GM21526 (cell line): ENCODE results near the gene TCEA3.

Experiments
- ATAC-seq: cut with Tn5 transposase; IDR thresholded peaks from one replicate; pipeline ENCODE4 v1.9.1; 2021; ENCODE audit warnings: moderate library complexity; ENCODE audit not compliant: unreplicated experiment, low FRiP score

The TCEA3 gene

GRCh38 chr1:23448846-23449245, 24.3 kb upstream of the TCEA3 start:
- no peak for ATAC-seq

GRCh38 chr1:23446661-23447310, 22.2 kb upstream of the TCEA3 start:
- no peak for ATAC-seq

DNA sequence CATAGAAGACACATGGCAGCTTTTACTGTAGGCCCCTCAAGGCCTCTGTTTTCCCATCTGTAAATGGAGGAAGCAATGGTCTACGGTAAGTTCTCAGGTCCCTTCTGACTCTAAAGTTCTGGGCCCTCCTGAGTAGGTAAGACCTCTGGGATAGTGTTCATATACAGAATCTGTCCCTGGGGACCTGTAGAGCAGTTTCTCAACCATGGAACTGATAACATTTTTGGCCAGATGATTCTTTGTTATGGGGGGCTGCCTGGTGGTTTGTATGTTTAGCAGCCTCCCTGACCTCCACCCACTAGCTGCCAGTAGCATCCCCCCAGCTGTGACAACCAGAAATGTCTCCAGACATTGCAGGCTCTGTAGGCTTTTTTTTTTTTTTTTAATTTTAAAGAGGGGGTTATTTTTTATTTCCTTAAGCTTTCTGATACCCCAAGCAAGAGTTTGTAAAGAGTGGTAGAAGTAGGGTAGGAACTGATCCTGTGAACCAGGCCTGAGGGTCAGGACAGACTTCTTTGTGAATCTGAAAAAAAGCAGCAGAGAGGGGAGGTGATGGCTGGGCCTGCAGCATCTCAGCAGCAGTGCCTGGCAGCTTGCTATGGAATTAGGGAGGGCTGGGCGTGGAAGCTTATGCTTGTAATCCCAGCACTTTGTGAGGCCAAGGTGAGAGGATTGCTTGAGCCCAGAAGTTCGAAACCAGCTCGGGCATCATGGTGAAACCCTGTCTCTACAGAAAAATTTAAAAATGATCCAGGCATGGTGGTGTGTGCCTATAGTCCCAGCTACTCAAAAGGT, 20.2 kb upstream of the TCEA3 start:
- ATAC-seq = no peak

DNA sequence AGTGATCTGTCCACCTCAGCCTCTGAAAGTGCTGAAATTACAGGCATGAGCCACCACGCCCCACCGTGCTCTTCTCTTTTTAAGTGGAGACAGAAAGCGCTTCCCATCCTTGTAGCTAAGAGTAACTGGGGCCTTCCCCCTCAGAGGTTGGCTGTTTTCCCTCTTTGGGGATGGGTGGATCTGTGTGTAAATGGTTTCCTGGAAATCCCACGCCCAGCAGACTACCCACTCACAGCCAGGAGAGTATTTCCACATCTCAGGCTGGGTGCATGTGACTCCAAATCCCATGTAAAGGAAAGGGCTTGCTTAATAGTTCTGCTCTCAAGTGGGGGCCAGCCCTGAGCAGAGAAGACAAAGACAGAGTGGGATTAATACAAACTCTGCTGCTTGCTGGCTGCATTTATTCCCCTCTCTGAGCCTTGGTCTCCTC, 19.6 kb upstream of the TCEA3 start:
- no peak for ATAC-seq

- ATAC-seq = no peak
Observed at GRCh38 chr1:23442751-23443150, 18.2 kb upstream of the TCEA3 start.

DNA sequence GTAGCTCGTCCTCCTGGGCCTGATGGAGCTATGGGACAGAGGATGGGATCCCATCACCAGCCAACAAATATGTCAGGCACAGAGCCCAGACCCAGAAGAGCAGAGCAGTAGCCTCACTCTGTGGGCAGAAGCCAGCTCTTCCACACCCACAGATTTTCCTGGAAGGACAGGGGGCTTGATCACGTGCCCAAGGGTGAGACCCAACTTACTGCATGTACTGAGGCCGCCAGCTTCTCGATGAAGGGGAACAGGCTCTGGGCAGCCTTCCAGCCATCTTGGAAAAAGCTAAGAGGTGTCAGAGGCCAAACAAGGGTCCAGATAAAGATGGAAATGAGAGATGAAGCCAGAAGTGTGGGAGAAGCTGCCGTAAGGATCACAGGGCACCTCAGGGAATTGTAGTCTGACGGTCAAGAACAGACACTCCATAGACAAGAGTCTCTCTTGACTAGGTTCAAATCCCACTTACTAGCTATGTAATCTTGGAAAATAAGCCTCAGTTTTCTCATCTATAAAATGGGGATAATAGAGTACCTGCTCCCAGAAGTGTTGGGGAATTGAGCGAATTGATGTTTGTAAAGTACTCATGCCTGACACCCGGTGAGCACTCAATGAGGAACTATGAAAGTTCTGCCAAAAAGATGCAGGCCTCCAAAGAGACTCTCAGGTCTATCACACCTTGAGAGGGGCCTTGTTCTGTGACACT, 17.0 kb upstream of the TCEA3 start:
- ATAC-seq = no peak

DNA sequence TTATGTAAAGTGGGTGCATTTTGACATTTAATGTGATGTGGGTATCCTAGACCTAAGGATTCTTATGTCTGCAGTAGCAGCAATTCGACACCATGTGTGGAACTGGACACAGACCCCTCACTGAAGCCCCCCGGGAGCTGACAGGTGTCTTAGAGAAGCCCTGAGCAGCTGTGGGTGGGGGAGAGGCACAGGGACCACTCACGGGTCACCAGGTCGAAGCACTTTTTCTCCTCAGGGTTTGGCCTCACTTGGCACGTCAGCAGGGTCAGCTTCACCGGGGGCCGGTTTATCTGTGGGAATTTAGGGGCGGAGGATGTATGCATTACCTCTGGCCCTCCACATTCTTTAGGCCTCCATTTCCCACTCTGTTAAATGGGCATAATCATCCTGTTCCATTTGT, 14.0 kb upstream of the TCEA3 start:
- ATAC-seq = no peak

GRCh38 chr1:23437355-23437664, 12.8 kb upstream of the TCEA3 start:
- no peak for ATAC-seq

- ATAC-seq = no peak
Observed at GRCh38 chr1:23436520-23437354, 12.2 kb upstream of the TCEA3 start.

GRCh38 chr1:23434260-23434775, 9.8 kb upstream of the TCEA3 start:
- ATAC-seq = no peak

- ATAC-seq = no peak
Observed at GRCh38 chr1:23433122-23433521, 8.6 kb upstream of the TCEA3 start.

GRCh38 chr1:23431431-23431830, 6.9 kb upstream of the TCEA3 start:
- ATAC-seq = no peak

DNA sequence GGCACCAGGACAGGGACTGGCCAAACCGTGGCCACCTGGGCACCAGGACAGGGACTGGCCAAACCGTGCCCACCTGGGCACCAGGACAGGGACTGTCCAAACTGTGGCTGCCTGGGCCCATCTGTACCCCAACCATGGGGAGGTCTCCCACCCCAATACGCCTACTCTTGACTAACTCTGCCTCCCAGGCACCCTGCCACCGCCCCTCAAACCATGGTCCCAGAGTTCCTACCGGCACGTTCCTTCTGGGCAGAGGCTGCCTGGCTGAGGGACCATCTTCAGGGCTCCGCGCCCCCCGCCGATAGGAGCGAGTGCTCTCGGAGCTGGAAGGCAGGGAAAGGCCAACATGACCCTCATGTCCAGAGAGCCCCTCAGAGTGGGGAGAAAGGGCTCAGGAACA, 6.3 kb upstream of the TCEA3 start:
- ATAC-seq = no peak

DNA sequence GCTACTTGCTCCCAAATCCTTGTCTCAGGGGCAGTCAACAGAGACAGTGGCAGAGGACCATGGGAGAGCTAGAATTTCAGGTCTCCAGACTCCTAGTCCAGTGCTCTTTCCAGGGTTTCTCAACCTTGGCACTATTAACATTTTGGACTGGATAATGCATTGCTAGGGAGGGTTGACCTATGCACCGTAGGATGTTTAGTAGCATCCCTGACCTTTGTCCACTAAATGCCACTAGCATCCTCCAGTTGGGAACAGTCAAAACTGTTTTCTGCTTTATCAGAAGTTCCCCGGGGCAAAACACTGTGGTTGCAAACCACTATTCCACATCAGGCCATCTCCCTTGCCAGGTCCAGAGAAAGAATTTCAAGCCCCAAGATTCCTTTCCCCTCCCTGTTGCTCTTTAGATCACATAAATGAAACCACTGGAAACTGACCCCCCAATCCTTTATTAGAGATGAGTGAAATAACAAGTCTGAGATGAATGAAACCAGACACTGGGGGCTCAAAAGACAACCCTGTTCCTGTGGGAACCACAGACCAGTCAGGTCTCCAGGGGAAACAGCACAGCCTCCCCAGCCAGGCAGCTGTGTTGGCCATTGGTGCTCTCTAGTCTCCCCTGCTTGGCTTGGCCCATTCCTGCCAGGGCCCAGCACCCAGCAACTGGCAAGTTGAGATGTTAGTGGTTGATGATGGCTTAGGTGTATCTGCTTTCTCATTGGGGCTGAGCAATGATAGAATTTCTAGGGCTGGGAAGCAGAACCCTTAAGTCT, 3.8 kb upstream of the TCEA3 start:
- ATAC-seq = no peak

GRCh38 chr1:23427550-23427949, 3.0 kb upstream of the TCEA3 start:
- ATAC-seq = no peak

- ATAC-seq = no peak
Observed at GRCh38 chr1:23426828-23427227, 2.3 kb upstream of the TCEA3 start.

GRCh38 chr1:23425193-23425494, 596 bp upstream of the TCEA3 start:
- no peak for ATAC-seq

DNA sequence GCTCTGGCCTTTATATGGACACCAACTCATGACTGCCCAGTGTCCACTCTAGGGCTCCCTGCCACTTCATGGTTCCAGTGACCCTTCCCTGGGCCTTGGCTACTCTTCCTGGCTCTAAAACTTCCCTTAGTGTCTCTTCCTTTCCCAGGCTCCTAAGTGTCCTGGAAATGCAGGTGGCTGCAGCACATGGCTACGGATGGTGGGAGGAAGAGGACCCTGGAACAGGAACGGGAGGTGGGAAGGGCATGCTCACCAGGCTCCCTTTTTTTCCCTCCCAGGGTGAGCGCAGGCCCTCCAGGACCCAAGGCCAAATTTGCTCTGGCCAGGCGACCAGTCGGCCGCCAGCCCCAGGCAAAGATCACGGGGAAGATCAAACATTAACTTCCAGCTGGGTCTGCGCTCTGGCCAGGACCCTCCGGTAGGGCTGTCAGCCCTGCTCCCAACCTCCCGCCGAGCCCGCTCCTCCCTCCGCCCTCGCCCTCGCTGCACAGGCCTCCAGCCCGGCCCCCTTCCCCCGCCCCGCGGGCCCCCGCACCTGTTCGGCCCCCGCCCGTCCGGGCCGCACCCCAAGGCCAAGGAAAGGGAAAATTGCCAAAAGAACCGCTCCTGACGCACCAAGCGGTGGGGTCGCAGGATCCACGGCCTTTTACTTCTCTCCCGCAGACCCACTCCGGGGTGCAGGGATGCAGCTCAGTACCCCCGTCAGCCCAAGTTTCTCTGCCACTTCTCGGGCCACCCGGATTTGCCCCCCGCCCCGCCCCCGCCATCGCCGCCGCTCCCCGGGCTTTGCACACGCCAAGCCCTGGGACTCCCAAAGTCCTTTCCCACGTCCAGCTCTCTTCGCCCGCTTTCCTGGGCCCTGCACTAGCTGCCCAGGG, 894 bp downstream of the TCEA3 start:
- no peak for ATAC-seq

DNA sequence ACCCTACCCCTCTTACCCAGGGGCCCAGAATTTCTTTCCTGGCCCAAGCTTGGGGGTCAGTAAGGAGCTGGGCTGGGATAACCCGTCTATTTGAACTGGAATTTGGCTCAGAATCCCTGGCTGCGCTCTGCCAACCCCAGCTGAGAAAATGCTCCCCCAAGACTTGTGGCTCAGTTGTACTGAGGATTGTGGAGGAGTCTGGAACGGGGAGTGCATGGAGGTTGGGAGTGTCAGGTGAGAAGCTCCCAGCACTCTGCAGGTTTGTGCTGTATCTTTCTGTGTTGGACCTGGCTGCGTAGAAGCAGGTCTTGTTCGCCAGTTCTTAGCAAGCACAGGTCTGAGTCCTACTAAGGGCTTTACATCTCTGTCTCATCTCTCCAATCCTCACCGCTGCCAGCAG, 1.6 kb downstream of the TCEA3 start:
- no peak for ATAC-seq
